Endothelial cell of umbilical vein (primary cell): Measurements from ENCODE around the gene OR4X2. TPM values are rescaled to one million over a fixed set of nuclear protein-coding genes. Genes with fewer than 3 reads are reported as not detected.

ENCODE experiments used
- BruUV-seq: library from RNA; stranded (reverse); fragments of 400-500 nt; replicated peaks from 2 replicates; lab custom pipeline; 2021; lab: Mats Ljungman, UMichigan
- CTCF ChIA-PET: fragments of 300-600, 350-600 bp; sonication (Branson Sonifier 250); formaldehyde crosslinking; loops from one replicate; lab custom pipeline; 2021; ENCODE audit warnings: antibody characterized with exemption, inconsistent platforms; lab: Charles Lee
- POLR2A ChIA-PET: fragments of 300-600, 350-600 bp; sonication (Branson Sonifier 250); formaldehyde crosslinking; loops from one replicate; lab custom pipeline; 2021; ENCODE audit warnings: antibody characterized with exemption, inconsistent platforms; lab: Charles Lee
- DNase-seq: peaks from one replicate; pipeline ENCODE4 v3.0.0-alpha.2; 2011; ENCODE audit warnings: low read depth, low spot score
- FAIRE-seq: peaks from 2 replicates; lab custom pipeline; 2011; peaks lifted over from hg19 to GRCh38; lab: Jason Lieb, UNC
- H2AFZ ChIP-seq: 2 replicates; pipeline ENCODE4 v1.6.0; 2012; ENCODE audit warnings: low read depth, low read length, control low read depth, inconsistent platforms
- H3K27ac ChIP-seq: 2 replicates; pipeline ENCODE4 v1.5.1; 2011; ENCODE audit warnings: low read depth, mild to moderate bottlenecking, control low read depth, low read length, moderate library complexity; ENCODE audit not compliant: insufficient read depth
- H3K27me3 ChIP-seq, 2 experiments: 2 replicates each; pipeline versions ENCODE4 v1.6.0 to v1.6.1; 2011; ENCODE audit warnings: low read length in 2 of 2, mixed read lengths in 1 of 2; ENCODE audit not compliant: control insufficient read depth in 2 of 2, insufficient read depth in 2 of 2
- H3K36me3 ChIP-seq, 2 experiments: 2 replicates in 1 of 2; 3 replicates in 1 of 2; pipeline ENCODE4 v1.5.1; 2011; ENCODE audit warnings: low read length in 2 of 2, mild to moderate bottlenecking in 1 of 2, moderate library complexity in 1 of 2; ENCODE audit not compliant: control insufficient read depth in 2 of 2, insufficient read depth in 2 of 2; ENCODE audit errors: extremely low read depth in 1 of 2
- H3K4me1 ChIP-seq: 3 replicates; pipeline ENCODE4 v1.5.1; 2011; ENCODE audit warnings: mild to moderate bottlenecking, low read length; ENCODE audit not compliant: control insufficient read depth, insufficient read depth; ENCODE audit errors: extremely low read depth
- H3K4me2 ChIP-seq: 2 replicates; pipeline ENCODE4 v1.6.1; 2011; ENCODE audit warnings: low read length, control low read depth, mixed read lengths; ENCODE audit not compliant: insufficient read depth
- H3K4me3 ChIP-seq, 3 experiments: fragments of 200-600 bp in 1 of 3; sonication (generic), shearing (Covaris generic) in 1 of 3; replicated peaks in 1 of 3; 2 replicates each; pipeline ENCODE4 v1.5.1; 2011 to 2016; ENCODE audit warnings: control low read depth in 3 of 3, low read length in 3 of 3, mild to moderate bottlenecking in 2 of 3, inconsistent platforms in 1 of 3, low read depth in 1 of 3, moderate library complexity in 1 of 3; ENCODE audit not compliant: insufficient read depth in 1 of 3
- H3K79me2 ChIP-seq: 2 replicates; pipeline ENCODE4 v1.6.0; 2012; ENCODE audit warnings: low read length, inconsistent platforms; ENCODE audit not compliant: control insufficient read depth, insufficient read depth
- H3K9ac ChIP-seq: replicated peaks from 2 replicates; pipeline ENCODE3; 2011; ENCODE audit warnings: low read length, control low read depth; ENCODE audit not compliant: insufficient read depth; ENCODE audit errors: extremely low read depth
- H3K9me1 ChIP-seq: replicated peaks from 3 replicates; pipeline ENCODE4 v1.6.0; 2011; ENCODE audit warnings: mild to moderate bottlenecking, low read length; ENCODE audit not compliant: control insufficient read depth, insufficient read depth; ENCODE audit errors: extremely low read depth
- H3K9me3 ChIP-seq: replicated peaks from 2 replicates; pipeline ENCODE4 v1.5.1; 2012; ENCODE audit warnings: low read length, inconsistent platforms; ENCODE audit not compliant: control insufficient read depth, insufficient read depth
- H4K20me1 ChIP-seq: replicated peaks from 2 replicates; pipeline ENCODE3; 2011; ENCODE audit warnings: mild to moderate bottlenecking, low read length; ENCODE audit not compliant: control insufficient read depth, insufficient read depth; ENCODE audit errors: extremely low read depth
- EZH2 ChIP-seq: IDR thresholded peaks from 2 replicates; pipeline ENCODE4 v1.6.1; 2012; ENCODE audit warnings: borderline replicate concordance, low read depth, mild to moderate bottlenecking, moderate library complexity, low read length, inconsistent platforms; ENCODE audit not compliant: severe bottlenecking
- FOS ChIP-seq: IDR thresholded peaks from 2 replicates; pipeline ENCODE4 v1.6.1; 2011; ENCODE audit warnings: mild to moderate bottlenecking, low read length, moderate library complexity, borderline replicate concordance; ENCODE audit not compliant: insufficient read depth
- GATA2 ChIP-seq: IDR thresholded peaks from 2 replicates; pipeline ENCODE4 v1.7.0; 2011; ENCODE audit warnings: low read depth, mild to moderate bottlenecking, moderate library complexity, mixed read lengths, low read length; ENCODE audit not compliant: insufficient read length, insufficient read depth
- JUN ChIP-seq: IDR thresholded peaks from 2 replicates; pipeline ENCODE4 v1.6.1; 2011; ENCODE audit warnings: borderline replicate concordance, low read depth; ENCODE audit not compliant: insufficient read length, insufficient read depth
- MYC ChIP-seq: IDR thresholded peaks from one replicate; pipeline ENCODE4 v1.6.1; 2011; ENCODE audit warnings: mild to moderate bottlenecking, low read depth, low read length
- POLR2A ChIP-seq: IDR thresholded peaks from 2 replicates; pipeline ENCODE4 v1.6.1; 2012; ENCODE audit warnings: low read depth, mild to moderate bottlenecking, control low read depth, low read length
- POLR2AphosphoS5 ChIP-seq: IDR thresholded peaks from 2 replicates; pipeline ENCODE4 v1.6.1; 2012; ENCODE audit warnings: low read depth, mild to moderate bottlenecking, control low read depth, low read length, moderate library complexity; ENCODE audit not compliant: insufficient read depth
- dilution Hi-C: fragments of 300-500 bp; cut with MboI; formaldehyde crosslinking; loops from one replicate; pipeline ENCODE4 v1.15.0; 2019; ENCODE audit warnings: low sequenced_read_pairs; ENCODE audit not compliant: extremely low pct_ligation_motif_present
- intact Hi-C: fragments of 100-400 bp; cut with micrococcal nuclease; formaldehyde crosslinking; loops from one replicate; pipeline ENCODE4 v1.10.0; 2022
- polyA plus RNA-seq, 4 experiments: library from polyadenylated mRNA; depleted of rRNA in 3 of 4; stranded (reverse) in 3 of 4; unstranded in 1 of 4; fragments of >200 nt; gene quantifications; 2 replicates each; pipeline versions ENCODE4 v1.2.1 to v1.2.3, GENCODE V29; 2011 to 2012; ENCODE audit warnings: missing spikeins in 1 of 4
- total RNA-seq: library from RNA; stranded (reverse); gene quantifications from 2 replicates; pipeline ENCODE4 v1.2.3, GENCODE V29; 2021
- TF ChIP-seq, protein P1 (sequence below), 2 donors: IDR thresholded peaks; 1 replicate in 1 of 2; 2 replicates in 1 of 2; pipeline ENCODE4 v1.5.1; 2011; ENCODE audit warnings: low read length in 2 of 2, mild to moderate bottlenecking in 2 of 2, moderate library complexity in 2 of 2, control low read depth in 1 of 2, inconsistent platforms in 1 of 2, low read depth in 1 of 2; ENCODE audit not compliant: insufficient read depth in 1 of 2; ENCODE audit errors: extremely low read depth in 1 of 2
- TF ChIP-seq, protein P2 (sequence below): IDR thresholded peaks from 2 replicates; pipeline ENCODE4 v1.6.1; 2011; ENCODE audit not compliant: insufficient read depth, insufficient read length

Gene OR4X2
- total and polyA plus RNA-seq, 2 donors (not counting 3 experiments of a cell fraction or from before 2014, with no cell fraction given), result not detected

DNA sequence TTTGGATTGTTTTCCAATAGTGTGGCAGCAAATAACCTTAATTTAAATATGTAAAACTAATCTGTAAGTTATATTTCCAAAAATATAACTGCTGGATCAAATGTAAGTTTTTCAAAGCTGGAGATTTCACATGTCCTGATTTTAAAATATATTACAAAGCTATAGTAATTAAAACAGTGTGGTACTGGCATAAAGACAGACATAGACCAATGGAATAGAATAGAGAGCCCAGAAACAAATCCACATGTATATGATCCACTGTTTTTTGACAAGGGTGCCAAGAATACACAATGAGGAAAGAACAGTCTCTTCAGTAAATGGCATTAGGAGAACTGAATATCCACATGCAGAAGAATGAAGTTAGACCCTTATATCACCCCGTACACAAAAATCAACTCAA lies 4.0 kb downstream of the OR4X2 start:
- no peak overlapping the region for H3K9ac ChIP-seq
- CTCF ChIA-PET, result no interaction called here
- no peak overlapping the region for H2AFZ ChIP-seq
- no TSS peak for BruUV-seq
- dilution Hi-C loops (no loop called here), intact Hi-C loops (no loop called here)
- H3K27ac ChIP-seq, result no peak overlapping the region
- H3K4me2 ChIP-seq, result no peak overlapping the region
- POLR2A ChIA-PET, result no interaction called here
- TF ChIP-seq MYC, result no peak
- TF ChIP-seq EZH2, result no peak
- no peak for TF ChIP-seq POLR2A
- TF ChIP-seq, protein P1, sequence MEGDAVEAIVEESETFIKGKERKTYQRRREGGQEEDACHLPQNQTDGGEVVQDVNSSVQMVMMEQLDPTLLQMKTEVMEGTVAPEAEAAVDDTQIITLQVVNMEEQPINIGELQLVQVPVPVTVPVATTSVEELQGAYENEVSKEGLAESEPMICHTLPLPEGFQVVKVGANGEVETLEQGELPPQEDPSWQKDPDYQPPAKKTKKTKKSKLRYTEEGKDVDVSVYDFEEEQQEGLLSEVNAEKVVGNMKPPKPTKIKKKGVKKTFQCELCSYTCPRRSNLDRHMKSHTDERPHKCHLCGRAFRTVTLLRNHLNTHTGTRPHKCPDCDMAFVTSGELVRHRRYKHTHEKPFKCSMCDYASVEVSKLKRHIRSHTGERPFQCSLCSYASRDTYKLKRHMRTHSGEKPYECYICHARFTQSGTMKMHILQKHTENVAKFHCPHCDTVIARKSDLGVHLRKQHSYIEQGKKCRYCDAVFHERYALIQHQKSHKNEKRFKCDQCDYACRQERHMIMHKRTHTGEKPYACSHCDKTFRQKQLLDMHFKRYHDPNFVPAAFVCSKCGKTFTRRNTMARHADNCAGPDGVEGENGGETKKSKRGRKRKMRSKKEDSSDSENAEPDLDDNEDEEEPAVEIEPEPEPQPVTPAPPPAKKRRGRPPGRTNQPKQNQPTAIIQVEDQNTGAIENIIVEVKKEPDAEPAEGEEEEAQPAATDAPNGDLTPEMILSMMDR (IDR thresholded peaks at IDR 0.05; ENCODE audit: extremely low read depth in 1 of 2, insufficient read depth in 1 of 2, low read depth in 1 of 2, low read length in 2 of 2), result no peak
- TF ChIP-seq POLR2AphosphoS5, result no peak
- no peak for TF ChIP-seq FOS
- no peak for TF ChIP-seq JUN
- TF ChIP-seq, protein P2, sequence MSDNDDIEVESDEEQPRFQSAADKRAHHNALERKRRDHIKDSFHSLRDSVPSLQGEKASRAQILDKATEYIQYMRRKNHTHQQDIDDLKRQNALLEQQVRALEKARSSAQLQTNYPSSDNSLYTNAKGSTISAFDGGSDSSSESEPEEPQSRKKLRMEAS, result no peak
- no peak for TF ChIP-seq GATA2
- no peaks in the 10 kb centered on the region for H3K79me2 ChIP-seq
- H3K4me3 ChIP-seq, result no peak overlapping the region
- H3K4me1 ChIP-seq, result no peaks in the 10 kb centered on the region
- no peaks in the 10 kb centered on the region for H3K27me3 ChIP-seq
- DNase-seq (no peak), FAIRE-seq (no peak)
- H4K20me1 ChIP-seq, result no peaks in the 10 kb centered on the region
- H3K9me3 ChIP-seq, result no peaks in the 10 kb centered on the region
- H3K36me3 ChIP-seq, result no peaks in the 10 kb centered on the region
- H3K9me1 ChIP-seq, result no peaks in the 10 kb centered on the region
